ENCODE measurements around the gene NEDD4L.
"Not testable (repeated sequence)": the region's sequence is repeated elsewhere in the genome, so short reads cannot be mapped to it uniquely, and the experiment has no call there.

NEDD4L gene

DNA sequence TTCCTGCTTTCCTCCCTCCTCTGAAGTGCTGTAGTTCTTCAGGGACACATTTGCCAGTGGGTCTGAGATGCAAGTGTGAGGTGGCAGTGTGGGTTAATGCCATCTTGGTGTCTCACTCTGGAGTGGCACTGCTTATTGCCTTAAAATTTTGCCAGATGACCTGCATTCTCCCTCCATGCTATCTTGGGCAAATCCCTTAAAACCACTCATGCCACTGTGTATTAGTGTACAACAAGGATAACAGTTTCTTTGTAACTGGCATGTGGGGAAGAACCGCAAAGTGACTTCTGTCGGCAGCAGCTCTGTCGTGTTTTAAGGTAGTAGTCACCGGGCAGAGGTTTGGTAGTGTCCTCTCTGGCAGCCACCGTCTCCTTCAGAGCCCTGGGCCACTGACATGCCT is 124.2 kb downstream of the NEDD4L start:
- ChIA-PET POLR2A (no interaction called here), CTCF (no interaction called here)
- TF ChIP-seq TARDBP (IDR thresholded peaks at IDR 0.05) (no peak), HDGF (IDR thresholded peaks at IDR 0.05; ENCODE audit: borderline replicate concordance) (no peak), SP1 (IDR thresholded peaks at IDR 0.05) (no peak), FOXK2 (IDR thresholded peaks at IDR 0.05) (no peak), ZNF384 (IDR thresholded peaks at IDR 0.05) (no peak), NFRKB (IDR thresholded peaks at IDR 0.05) (no peak), LEF1 (IDR thresholded peaks at IDR 0.05; ENCODE audit: borderline replicate concordance) (no peak), CTBP1 (IDR thresholded peaks at IDR 0.05; ENCODE audit: borderline replicate concordance) (no peak), SUZ12 (IDR thresholded peaks at IDR 0.05) (no peak)
- TF ChIP-seq, protein P1, sequence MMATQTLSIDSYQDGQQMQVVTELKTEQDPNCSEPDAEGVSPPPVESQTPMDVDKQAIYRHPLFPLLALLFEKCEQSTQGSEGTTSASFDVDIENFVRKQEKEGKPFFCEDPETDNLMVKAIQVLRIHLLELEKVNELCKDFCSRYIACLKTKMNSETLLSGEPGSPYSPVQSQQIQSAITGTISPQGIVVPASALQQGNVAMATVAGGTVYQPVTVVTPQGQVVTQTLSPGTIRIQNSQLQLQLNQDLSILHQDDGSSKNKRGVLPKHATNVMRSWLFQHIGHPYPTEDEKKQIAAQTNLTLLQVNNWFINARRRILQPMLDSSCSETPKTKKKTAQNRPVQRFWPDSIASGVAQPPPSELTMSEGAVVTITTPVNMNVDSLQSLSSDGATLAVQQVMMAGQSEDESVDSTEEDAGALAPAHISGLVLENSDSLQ (IDR thresholded peaks at IDR 0.05) = no peak
- DNase-seq (ENCODE audit: extremely low spot score) = no peak

DNA sequence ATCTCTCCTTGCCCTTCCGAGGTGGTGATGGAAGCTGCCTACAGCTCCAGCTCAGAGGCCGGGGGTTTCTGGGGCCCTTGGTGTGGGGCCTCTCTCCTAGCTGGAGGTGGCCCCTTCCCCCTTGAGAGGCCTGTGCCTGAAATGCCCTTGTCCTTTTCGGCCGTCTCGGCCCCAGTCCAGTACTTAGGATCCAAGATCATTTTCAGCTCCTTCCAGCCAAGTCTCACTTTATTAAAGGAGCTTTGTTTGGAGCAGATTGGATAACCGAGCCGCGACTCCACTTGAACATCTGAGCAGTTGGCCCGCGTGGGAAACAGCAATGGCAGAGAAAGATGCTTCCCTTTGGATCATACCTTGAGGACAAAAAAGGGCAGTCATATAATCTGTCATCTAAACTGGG is 125.0 kb downstream of the NEDD4L start:
- POLR2A ChIA-PET = no interaction called here
- CTCF ChIA-PET = interaction anchor here (0.6 to 0.7 kb wide), 3 partner anchors 10 to 287 kb away, joined by 3 read pairs; no protein-coding TSS in a partner anchor
- no peak for TF ChIP-seq ARNT (IDR thresholded peaks at IDR 0.05)
- DNase-seq (ENCODE audit: extremely low spot score) = no peak

DNA sequence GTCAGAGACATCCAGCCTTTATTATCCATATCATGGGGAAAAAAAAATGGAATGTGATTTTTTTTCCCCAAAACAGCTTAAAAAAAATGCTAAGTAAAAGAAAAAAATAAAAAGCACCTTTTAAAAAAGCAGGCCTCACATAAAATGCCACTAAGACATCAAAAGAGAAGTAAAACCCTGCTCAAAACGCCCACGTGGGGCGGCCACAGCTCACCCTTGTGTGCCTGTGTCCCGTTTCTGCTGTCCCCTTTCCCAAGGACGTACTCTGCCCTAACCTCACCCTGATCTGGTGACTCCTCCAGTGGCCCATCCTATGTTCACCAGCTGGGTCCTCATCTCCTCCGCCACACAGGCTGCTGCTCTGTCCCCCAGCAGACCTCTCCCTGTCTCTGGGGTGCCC is 125.4 kb downstream of the NEDD4L start:
- TF ChIP-seq ZNF384 (IDR thresholded peaks at IDR 0.05) = no peak
- TF ChIP-seq, protein P1 (IDR thresholded peaks at IDR 0.05) = no peak
- no peak for TF ChIP-seq SUZ12 (IDR thresholded peaks at IDR 0.05)
- no peak for TF ChIP-seq TARDBP (IDR thresholded peaks at IDR 0.05)
- no peak for TF ChIP-seq FOXA1 (IDR thresholded peaks at IDR 0.05)
- no peak for TF ChIP-seq ARNT (IDR thresholded peaks at IDR 0.05)
- TF ChIP-seq NFRKB (IDR thresholded peaks at IDR 0.05) = no peak
- no peak for TF ChIP-seq BHLHE40 (IDR thresholded peaks at IDR 0.05; ENCODE audit: borderline replicate concordance)
- TF ChIP-seq FOXK2 (IDR thresholded peaks at IDR 0.05) = no peak
- CTCF ChIA-PET = interaction anchor here (0.6 to 0.7 kb wide), 3 partner anchors 9 to 286 kb away, joined by 3 read pairs; no protein-coding TSS in a partner anchor

DNA sequence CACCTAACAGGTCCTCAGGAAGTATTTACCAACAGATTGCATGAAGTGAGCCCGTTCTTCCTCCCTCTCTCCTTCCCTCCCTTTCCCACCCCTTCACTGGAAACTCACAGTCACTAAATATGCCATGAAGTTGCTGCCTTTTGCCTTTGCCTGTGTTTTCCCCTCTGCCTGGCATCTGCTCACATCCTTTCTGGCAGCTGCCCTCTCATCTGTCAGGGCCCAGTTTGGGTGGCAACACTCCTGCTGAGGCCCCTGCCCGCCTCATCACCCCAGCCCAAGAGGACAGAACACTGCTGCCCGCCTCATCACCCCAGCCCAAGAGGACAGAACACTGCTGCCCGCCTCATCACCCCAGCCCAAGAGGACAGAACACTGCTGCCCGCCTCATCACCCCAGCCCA is 126.0 kb downstream of the NEDD4L start:
- POLR2A ChIA-PET; DNase-seq (ENCODE audit: extremely low spot score); CTCF ChIA-PET: not testable (repeated sequence)

More for the DNA sequence above, 125.4 kb downstream of the NEDD4L start:
- POLR2A ChIA-PET = no interaction called here
- DNase-seq (ENCODE audit: extremely low spot score) = no peak

DNA sequence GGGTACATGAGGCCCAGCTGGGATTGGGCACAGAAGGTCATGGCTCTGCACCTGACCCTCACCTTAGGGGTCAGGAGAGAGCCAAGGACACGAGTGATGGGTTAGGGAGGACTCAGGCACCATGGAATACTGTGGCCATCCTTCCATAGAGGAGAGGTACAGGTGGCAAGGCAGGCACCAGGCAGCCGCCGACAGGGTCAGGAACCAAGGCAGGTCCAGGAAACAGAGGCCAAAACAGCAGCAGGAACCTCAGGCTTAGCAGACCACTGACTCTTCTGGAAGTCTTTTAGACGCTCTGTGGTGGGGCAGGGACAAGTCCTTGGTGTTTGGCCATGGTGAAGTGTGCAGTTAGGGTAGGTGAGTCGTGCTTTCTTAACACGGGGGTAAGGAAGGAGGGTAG is 128.0 kb downstream of the NEDD4L start:
- ChIA-PET CTCF (no interaction called here), POLR2A (interaction anchor here (0.6 kb wide), 1 partner anchor 11 kb away, joined by 3 read pairs; no protein-coding TSS in a partner anchor)
- no peak for DNase-seq (ENCODE audit: extremely low spot score)
- TF ChIP-seq NFRKB (IDR thresholded peaks at IDR 0.05) = no peak
- TF ChIP-seq HDGF (IDR thresholded peaks at IDR 0.05; ENCODE audit: borderline replicate concordance) = no peak
- TF ChIP-seq SUZ12 (IDR thresholded peaks at IDR 0.05) = no peak
- no peak for TF ChIP-seq CTBP1 (IDR thresholded peaks at IDR 0.05; ENCODE audit: borderline replicate concordance)

DNA sequence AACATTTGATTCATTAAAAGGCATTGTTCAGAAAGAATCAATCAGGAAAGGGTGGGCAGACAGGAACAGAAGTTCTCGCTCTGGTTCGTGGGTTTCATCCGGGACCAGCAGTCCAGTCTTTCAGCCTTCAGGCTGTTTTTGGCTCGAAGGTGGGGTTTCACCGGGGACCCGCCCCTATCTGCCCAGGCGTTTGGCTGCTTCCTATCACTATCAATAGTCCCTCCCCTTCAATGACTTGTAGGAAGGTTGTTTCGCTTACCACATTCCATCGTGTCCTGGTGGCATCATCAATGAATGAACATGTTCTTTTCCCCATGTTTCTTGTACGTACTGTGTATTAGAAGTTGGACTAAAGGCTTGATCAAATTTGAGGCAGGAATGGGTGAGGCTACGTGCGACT is 130.3 kb downstream of the NEDD4L start:
- POLR2A ChIA-PET = no interaction called here
- no peak for DNase-seq (ENCODE audit: extremely low spot score)
- TF ChIP-seq TARDBP (IDR thresholded peaks at IDR 0.05) (no peak), BHLHE40 (IDR thresholded peaks at IDR 0.05; ENCODE audit: borderline replicate concordance) (no peak), SP1 (IDR thresholded peaks at IDR 0.05) (no peak), ELF4 (IDR thresholded peaks at IDR 0.05) (no peak), FOXM1 (IDR thresholded peaks at IDR 0.05; ENCODE audit: borderline replicate concordance) (no peak), CTBP1 (IDR thresholded peaks at IDR 0.05; ENCODE audit: borderline replicate concordance) (no peak), NFRKB (IDR thresholded peaks at IDR 0.05) (no peak)
- CTCF ChIA-PET = interaction anchor here (1.5 kb wide), 1 partner anchor 53 kb away, joined by 3 read pairs; no protein-coding TSS in a partner anchor

DNA sequence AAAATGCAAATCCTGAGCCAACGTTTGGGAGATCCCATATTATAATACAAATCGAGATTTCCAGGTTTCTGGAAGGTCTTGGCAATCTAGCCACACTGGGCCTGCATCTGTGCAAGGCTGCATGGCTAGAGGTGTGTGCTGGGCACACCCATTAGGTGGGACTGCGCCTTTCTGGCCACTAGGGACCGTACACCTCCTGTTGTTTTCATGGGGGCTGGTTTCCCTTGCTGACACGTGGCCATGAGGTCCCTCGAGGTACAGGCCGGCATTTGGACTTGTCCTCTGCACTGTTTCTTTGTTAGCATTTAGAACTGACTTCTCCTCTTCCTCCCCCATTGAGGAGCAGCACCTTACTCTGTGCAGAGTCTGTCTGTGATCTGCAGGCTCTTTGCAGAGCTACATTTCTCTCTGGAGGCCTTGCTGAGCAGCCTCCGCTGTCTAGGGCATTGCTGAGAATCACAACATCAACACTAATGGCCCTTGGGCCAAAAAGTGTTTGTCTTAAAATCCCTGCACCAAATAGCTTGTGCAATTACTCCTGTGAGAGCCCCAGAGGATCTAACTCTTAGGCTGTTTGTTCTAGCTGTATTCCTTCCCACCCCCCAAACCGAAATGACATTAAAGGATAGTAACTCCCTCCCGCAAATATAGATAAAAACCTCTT is 131.2 kb downstream of the NEDD4L start:
- ChIA-PET POLR2A (no interaction called here), CTCF (interaction anchor here (0.6 kb wide), 1 partner anchor 14 kb away, joined by 3 read pairs; no protein-coding TSS in a partner anchor)
- DNase-seq (ENCODE audit: extremely low spot score) = no peak
- no peak for TF ChIP-seq ZNF384 (IDR thresholded peaks at IDR 0.05)
- TF ChIP-seq SP1 (IDR thresholded peaks at IDR 0.05) = no peak
- TF ChIP-seq NFRKB (IDR thresholded peaks at IDR 0.05) = no peak
- no peak for TF ChIP-seq ELF4 (IDR thresholded peaks at IDR 0.05)
- no peak for TF ChIP-seq FOXA1 (IDR thresholded peaks at IDR 0.05)
- no peak for TF ChIP-seq SUZ12 (IDR thresholded peaks at IDR 0.05)

DNA sequence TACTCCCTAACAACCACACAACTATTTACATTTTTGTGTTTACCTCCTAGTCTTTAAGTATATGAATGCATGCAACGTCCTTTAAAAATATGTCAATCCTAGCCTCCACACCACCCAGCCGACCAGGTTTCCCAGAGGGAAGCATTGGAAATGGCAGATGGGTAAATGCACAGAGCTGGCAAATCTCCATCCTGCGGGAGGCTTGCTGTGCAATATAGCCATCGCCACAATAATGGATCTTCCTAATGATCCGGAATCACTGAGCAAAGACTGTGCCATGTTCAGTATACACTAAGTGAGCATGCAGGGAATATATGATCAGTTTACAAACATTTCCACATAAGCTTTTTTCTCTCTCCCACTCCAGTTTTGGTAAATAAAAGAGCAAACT is 131.8 kb downstream of the NEDD4L start:
- no peak for DNase-seq (ENCODE audit: extremely low spot score)
- no peak for TF ChIP-seq BHLHE40 (IDR thresholded peaks at IDR 0.05; ENCODE audit: borderline replicate concordance)
- TF ChIP-seq, protein P1 (IDR thresholded peaks at IDR 0.05) = no peak
- no peak for TF ChIP-seq LEF1 (IDR thresholded peaks at IDR 0.05; ENCODE audit: borderline replicate concordance)
- no peak for TF ChIP-seq CTBP1 (IDR thresholded peaks at IDR 0.05; ENCODE audit: borderline replicate concordance)
- TF ChIP-seq FOXM1 (IDR thresholded peaks at IDR 0.05; ENCODE audit: borderline replicate concordance) = no peak
- TF ChIP-seq ZNF384 (IDR thresholded peaks at IDR 0.05) = no peak
- TF ChIP-seq NFRKB (IDR thresholded peaks at IDR 0.05) = no peak
- no peak for TF ChIP-seq SUZ12 (IDR thresholded peaks at IDR 0.05)
- TF ChIP-seq SP1 (IDR thresholded peaks at IDR 0.05) = no peak
- TF ChIP-seq HDGF (IDR thresholded peaks at IDR 0.05; ENCODE audit: borderline replicate concordance) = no peak
- TF ChIP-seq ARNT (IDR thresholded peaks at IDR 0.05) = no peak
- TF ChIP-seq FOXK2 (IDR thresholded peaks at IDR 0.05) = no peak
- TF ChIP-seq FOXA1 (IDR thresholded peaks at IDR 0.05) = no peak
- no peak for TF ChIP-seq L3MBTL2 (conservative IDR thresholded peaks at IDR 0.05)
- no peak for TF ChIP-seq ELF4 (IDR thresholded peaks at IDR 0.05)
- TF ChIP-seq TARDBP (IDR thresholded peaks at IDR 0.05) = no peak
- ChIA-PET POLR2A (no interaction called here), CTCF (no interaction called here)
